HUES48 (cell line): ENCODE results near the gene PLXNA3.

Source experiments
- H3K27ac ChIP-seq: one replicate; pipeline ENCODE4 v1.7.0; 2013; ENCODE audit warnings: low read depth, low read length, inconsistent platforms
- H3K27me3 ChIP-seq: 2 replicates; pipeline ENCODE4 v1.6.1; 2013; ENCODE audit warnings: mild to moderate bottlenecking, low read length; ENCODE audit not compliant: control insufficient read depth, insufficient read depth
- H3K36me3 ChIP-seq: 2 replicates; pipeline ENCODE4 v1.6.1; 2013; ENCODE audit warnings: low read length; ENCODE audit not compliant: control insufficient read depth, insufficient read depth
- H3K4me1 ChIP-seq: 2 replicates; pipeline ENCODE4 v1.6.1; 2013; ENCODE audit warnings: mild to moderate bottlenecking, low read length; ENCODE audit not compliant: control insufficient read depth, insufficient read depth
- H3K4me3 ChIP-seq: 2 replicates; pipeline ENCODE4 v1.5.1; 2013; ENCODE audit warnings: mild to moderate bottlenecking, low read depth, low read length
- H3K9ac ChIP-seq: 2 replicates; pipeline ENCODE4 v1.6.1; 2013; ENCODE audit warnings: mild to moderate bottlenecking, low read depth, low read length, moderate library complexity
- H3K9me3 ChIP-seq: 2 replicates; pipeline ENCODE4 v1.6.1; 2013; ENCODE audit warnings: low read length; ENCODE audit not compliant: control insufficient read depth, insufficient read depth

The PLXNA3 gene

GRCh38 chrX:154507673-154508383 is 49.7 kb downstream of the PLXNA3 start:
- peaks cover 19% of the 10 kb centered on the region for H3K36me3 ChIP-seq

GRCh38 chrX:154508384-154508745 is 50.3 kb downstream of the PLXNA3 start:
- Histone ChIP-seq H3K27me3 (no peaks in the 10 kb centered on the region), H3K4me3 (no peak overlapping the region), H3K9ac (no peak overlapping the region), H3K9me3 (peaks cover 40% of the 10 kb centered on the region; the same call in 1 of the 2 replicates), H3K27ac (no peak overlapping the region), H3K36me3 (peaks cover 19% of the 10 kb centered on the region), H3K4me1 (no peaks in the 10 kb centered on the region)

More at GRCh38 chrX:154507673-154508383, 49.7 kb downstream of the PLXNA3 start:
- H3K9ac ChIP-seq: no peak overlapping the region
- H3K9me3 ChIP-seq: peaks cover 40% of the 10 kb centered on the region; the same call in 1 of the 2 replicates
- no peaks in the 10 kb centered on the region for H3K27me3 ChIP-seq
- no peaks in the 10 kb centered on the region for H3K4me1 ChIP-seq
- no peak overlapping the region for H3K4me3 ChIP-seq
- no peak overlapping the region for H3K27ac ChIP-seq

GRCh38 chrX:154509455-154509854 is 51.4 kb downstream of the PLXNA3 start:
- Histone ChIP-seq H3K27me3 (no peaks in the 10 kb centered on the region), H3K4me3 (no peak overlapping the region), H3K9me3 (peaks cover 40% of the 10 kb centered on the region; the same call in 1 of the 2 replicates), H3K4me1 (no peaks in the 10 kb centered on the region), H3K36me3 (peaks cover 19% of the 10 kb centered on the region), H3K9ac (no peak overlapping the region), H3K27ac (no peak overlapping the region)

GRCh38 chrX:154511761-154512160 is 53.7 kb downstream of the PLXNA3 start:
- no peak overlapping the region for H3K9ac ChIP-seq
- H3K4me1 ChIP-seq: no peaks in the 10 kb centered on the region
- no peak overlapping the region for H3K27ac ChIP-seq
- no peak overlapping the region for H3K4me3 ChIP-seq
- peaks cover 37% of the 10 kb centered on the region; the same call in 1 of the 2 replicates for H3K9me3 ChIP-seq
- no peaks in the 10 kb centered on the region for H3K27me3 ChIP-seq
- H3K36me3 ChIP-seq: peaks cover 17% of the 10 kb centered on the region

GRCh38 chrX:154512879-154513553 is 54.9 kb downstream of the PLXNA3 start:
- Histone ChIP-seq H3K9ac (no peak overlapping the region), H3K4me3 (no peak overlapping the region), H3K9me3 (peaks cover 34% of the 10 kb centered on the region; the same call in 1 of the 2 replicates), H3K36me3 (peaks cover 9% of the 10 kb centered on the region), H3K27me3 (no peaks in the 10 kb centered on the region), H3K27ac (no peak overlapping the region), H3K4me1 (peaks cover 9% of the 10 kb centered on the region; the same call in 1 of the 2 replicates)

- Histone ChIP-seq H3K27ac (no peak overlapping the region), H3K4me3 (no peak overlapping the region), H3K4me1 (peaks cover 12% of the 10 kb centered on the region; the same call in 1 of the 2 replicates), H3K9me3 (peaks cover 32% of the 10 kb centered on the region; the same call in 1 of the 2 replicates), H3K36me3 (peaks cover 9% of the 10 kb centered on the region), H3K27me3 (no peaks in the 10 kb centered on the region), H3K9ac (no peak overlapping the region)
Measured at GRCh38 chrX:154513716-154514115, 55.6 kb downstream of the PLXNA3 start.

GRCh38 chrX:154515090-154515965 is 57.2 kb downstream of the PLXNA3 start:
- Histone ChIP-seq H3K27me3 (no peaks in the 10 kb centered on the region), H3K4me1 (peaks cover 12% of the 10 kb centered on the region; the same call in 1 of the 2 replicates), H3K4me3 (peak overlapping the region; percentile 81), H3K27ac (peak overlapping the region; percentile 76), H3K9me3 (peaks cover 24% of the 10 kb centered on the region), H3K36me3 (no peaks in the 10 kb centered on the region), H3K9ac (0 out of 2 replicates have a peak overlapping the region, but pooled peaks have one; percentile 65)

- H3K27me3 ChIP-seq: no peaks in the 10 kb centered on the region
- peaks cover 19% of the 10 kb centered on the region for H3K9me3 ChIP-seq
- H3K4me1 ChIP-seq: peaks cover 12% of the 10 kb centered on the region; the same call in 1 of the 2 replicates
- H3K4me3 ChIP-seq: peak within 1 kb of the TSS; percentile 81
- no peaks in the 10 kb centered on the region for H3K36me3 ChIP-seq
- peak within 1 kb of the TSS; percentile 93 for H3K27ac ChIP-seq
- peak within 1 kb of the TSS; percentile 70 for H3K9ac ChIP-seq
Measured at GRCh38 chrX:154515966-154516655, 58.0 kb downstream of the PLXNA3 start, which contains the start of gene FAM3A. TSS of gene FAM3A (minus strand) at chrX:154516232. CDS start at chrX:154515772, 460 bp downstream.

GRCh38 chrX:154516656-154517100 is 58.6 kb downstream of the PLXNA3 start:
- H3K27me3 ChIP-seq: no peaks in the 10 kb centered on the region
- H3K4me1 ChIP-seq: peaks cover 12% of the 10 kb centered on the region; the same call in 1 of the 2 replicates
- H3K9me3 ChIP-seq: peaks cover 16% of the 10 kb centered on the region
- H3K9ac ChIP-seq: peak overlapping the region; percentile 70
- no peaks in the 10 kb centered on the region for H3K36me3 ChIP-seq
- H3K27ac ChIP-seq: peak overlapping the region; percentile 93
- peak overlapping the region; percentile 59 for H3K4me3 ChIP-seq
